SIG-M5 (cell line): ENCODE measurements around the gene AGTR1.
A peak's percentile ranks its signal among the peaks of the same experiment; 100 is the strongest.
"Not testable (repeated sequence)": the region's sequence is repeated elsewhere in the genome, so short reads cannot be mapped to it uniquely, and the experiment has no call there.

Source experiments
- DNase-seq: peaks from one replicate; lab custom pipeline; 2025; lab: John Stamatoyannopoulos, UW

Gene AGTR1

GRCh38 chr3:148718982-148719862 is 21.5 kb downstream of the AGTR1 start:
- DNase-seq, result no peak

- DNase-seq, result no peak
Measured at GRCh38 chr3:148720873-148721272, 23.2 kb downstream of the AGTR1 start.

DNA sequence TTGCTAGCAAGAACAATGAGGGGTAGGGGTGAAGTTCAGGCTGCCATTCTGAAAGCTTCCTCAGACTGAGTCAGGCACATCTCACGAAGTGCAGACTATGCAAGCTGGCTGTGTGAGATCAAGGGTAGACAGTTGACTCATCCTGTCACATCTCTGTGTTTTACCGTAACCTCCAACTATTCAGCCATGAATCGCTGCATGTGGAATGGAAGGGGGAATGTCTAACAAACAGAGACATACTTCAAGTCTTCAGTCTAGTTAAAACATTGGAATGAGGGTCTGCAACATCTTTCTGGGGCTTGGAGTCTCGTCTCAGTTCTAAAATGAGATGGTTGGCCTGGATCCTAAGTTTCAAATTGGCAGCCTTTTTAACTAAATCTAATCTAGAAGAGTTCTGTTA is 25.9 kb downstream of the AGTR1 start:
- DNase-seq, result no peak

- no peak for DNase-seq
Measured at GRCh38 chr3:148727231-148727630, 29.5 kb downstream of the AGTR1 start.

DNA sequence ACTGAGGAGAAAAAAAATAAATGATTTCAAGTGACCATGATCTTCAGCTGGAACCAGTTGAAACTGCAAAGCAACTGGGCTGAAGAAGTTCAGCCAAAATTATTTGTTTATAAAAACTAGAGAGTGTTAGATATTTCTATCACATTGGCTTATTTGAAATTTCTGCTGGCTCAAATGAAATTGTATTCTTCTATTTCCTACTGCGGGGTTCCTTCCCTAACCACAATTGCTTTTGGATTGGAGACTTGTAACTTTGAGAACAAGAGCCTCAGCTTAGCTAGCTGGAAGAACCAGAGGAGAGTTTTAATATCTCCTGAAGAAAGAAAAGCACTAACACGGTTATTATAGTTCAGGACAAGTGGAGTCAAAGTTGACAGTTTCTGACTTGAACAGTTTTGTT is 31.1 kb downstream of the AGTR1 start:
- DNase-seq, result no peak

DNA sequence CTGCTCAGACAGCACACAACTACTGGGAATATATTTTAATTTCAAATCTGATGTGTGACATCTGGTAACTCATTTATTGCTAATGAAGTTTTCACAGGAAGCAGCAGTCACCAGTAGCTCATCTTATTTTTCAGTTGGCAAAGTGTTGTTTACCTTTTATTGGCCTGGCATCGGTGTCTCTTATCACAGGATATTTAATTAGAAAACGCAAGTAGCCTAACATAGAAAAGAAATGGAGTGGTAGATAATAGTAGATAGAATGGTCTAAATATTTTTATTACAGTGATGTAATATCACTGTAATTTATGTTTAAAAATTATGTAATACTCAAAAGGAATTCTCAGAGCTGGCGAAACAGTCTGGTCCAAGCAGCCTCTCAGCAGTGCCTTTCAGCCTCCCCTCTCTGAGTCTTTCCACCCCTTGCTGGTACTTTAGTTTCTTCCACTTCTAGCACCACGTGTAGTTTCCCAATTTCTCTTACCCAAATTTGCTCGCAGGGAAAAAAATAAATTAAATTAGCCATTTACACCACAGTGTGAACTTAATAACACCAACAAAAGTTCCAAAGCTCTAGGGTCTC is 31.9 kb downstream of the AGTR1 start:
- DNase-seq, result no peak

- no peak for DNase-seq
Measured at GRCh38 chr3:148730676-148731075, 33.0 kb downstream of the AGTR1 start.

GRCh38 chr3:148735597-148735996 is 37.9 kb downstream of the AGTR1 start:
- no peak for DNase-seq

GRCh38 chr3:148736086-148736485 is 38.4 kb downstream of the AGTR1 start:
- no peak for DNase-seq

GRCh38 chr3:148737104-148737530 is 39.4 kb downstream of the AGTR1 start:
- DNase-seq, result no peak

- DNase-seq, result no peak
Measured at GRCh38 chr3:148739720-148740119, 42.0 kb downstream of the AGTR1 start.

GRCh38 chr3:148740291-148740690 is 42.6 kb downstream of the AGTR1 start:
- no peak for DNase-seq

DNA sequence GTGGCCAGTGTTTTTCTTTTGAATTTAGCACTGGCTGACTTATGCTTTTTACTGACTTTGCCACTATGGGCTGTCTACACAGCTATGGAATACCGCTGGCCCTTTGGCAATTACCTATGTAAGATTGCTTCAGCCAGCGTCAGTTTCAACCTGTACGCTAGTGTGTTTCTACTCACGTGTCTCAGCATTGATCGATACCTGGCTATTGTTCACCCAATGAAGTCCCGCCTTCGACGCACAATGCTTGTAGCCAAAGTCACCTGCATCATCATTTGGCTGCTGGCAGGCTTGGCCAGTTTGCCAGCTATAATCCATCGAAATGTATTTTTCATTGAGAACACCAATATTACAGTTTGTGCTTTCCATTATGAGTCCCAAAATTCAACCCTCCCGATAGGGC is 43.5 kb downstream of the AGTR1 start:
- DNase-seq, result no peak

DNA sequence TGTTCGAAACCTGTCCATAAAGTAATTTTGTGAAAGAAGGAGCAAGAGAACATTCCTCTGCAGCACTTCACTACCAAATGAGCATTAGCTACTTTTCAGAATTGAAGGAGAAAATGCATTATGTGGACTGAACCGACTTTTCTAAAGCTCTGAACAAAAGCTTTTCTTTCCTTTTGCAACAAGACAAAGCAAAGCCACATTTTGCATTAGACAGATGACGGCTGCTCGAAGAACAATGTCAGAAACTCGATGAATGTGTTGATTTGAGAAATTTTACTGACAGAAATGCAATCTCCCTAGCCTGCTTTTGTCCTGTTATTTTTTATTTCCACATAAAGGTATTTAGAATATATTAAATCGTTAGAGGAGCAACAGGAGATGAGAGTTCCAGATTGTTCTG is 44.4 kb downstream of the AGTR1 start:
- no peak for DNase-seq

- DNase-seq, result no peak
Measured at GRCh38 chr3:148746053-148746452, 48.4 kb downstream of the AGTR1 start.

DNA sequence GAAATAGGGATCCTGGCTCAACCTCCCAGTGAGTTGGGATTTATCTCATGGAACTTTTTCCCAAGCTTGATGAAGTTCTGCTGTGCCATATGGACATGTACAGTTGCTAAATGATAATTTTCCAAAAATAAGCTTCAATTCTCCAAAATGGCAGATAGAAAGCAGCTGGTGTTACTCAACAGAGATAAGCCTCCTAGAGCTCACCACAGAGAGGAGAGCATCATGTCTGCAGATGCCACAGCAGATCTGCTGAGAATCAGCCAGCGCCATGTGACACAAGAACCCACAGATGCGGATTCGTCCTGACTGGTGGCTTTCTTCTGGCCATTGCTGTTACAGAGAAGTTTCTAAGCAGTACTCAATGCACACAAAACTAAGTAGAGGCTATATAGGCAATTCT is 50.6 kb downstream of the AGTR1 start:
- no peak for DNase-seq

GRCh38 chr3:148750296-148750695 is 52.6 kb downstream of the AGTR1 start:
- no peak for DNase-seq

GRCh38 chr3:148751461-148751860 is 53.8 kb downstream of the AGTR1 start:
- DNase-seq, result no peak

- DNase-seq, result not testable (repeated sequence)
Measured at GRCh38 chr3:148753385-148753784, 55.7 kb downstream of the AGTR1 start.

GRCh38 chr3:148755570-148755969 is 57.9 kb downstream of the AGTR1 start:
- no peak for DNase-seq

DNA sequence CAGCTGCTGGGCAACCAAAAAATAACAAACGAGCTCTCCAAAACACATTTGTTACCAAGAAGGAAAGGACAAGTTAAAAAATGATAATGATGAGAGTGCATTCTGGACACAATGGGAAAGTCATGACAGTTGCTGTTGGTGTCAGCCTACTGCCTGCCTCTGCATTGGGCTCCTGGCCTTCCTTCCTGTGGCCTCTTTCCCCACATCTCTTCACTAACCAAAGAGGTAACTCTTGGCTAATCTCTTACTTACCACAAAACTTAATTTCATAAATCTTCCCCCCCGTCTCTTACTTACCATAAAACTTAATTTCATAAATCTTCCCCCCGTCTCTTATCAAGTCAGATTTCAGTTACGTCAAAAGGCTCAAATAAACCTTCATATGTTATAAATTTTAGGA is 58.6 kb downstream of the AGTR1 start:
- DNase-seq, result no peak

- peak; percentile 65 for DNase-seq
Measured at GRCh38 chr3:148757238-148758215, 59.8 kb downstream of the AGTR1 start.
